DND-41 (cell line): ENCODE measurements around the gene MORN4.

Experiments used
- CTCF ChIP-seq: IDR thresholded peaks from 2 replicates; pipeline ENCODE4 v1.5.1; 2012; ENCODE audit warnings: borderline replicate concordance, low read length, moderate library complexity, mild to moderate bottlenecking; ENCODE audit not compliant: poor library complexity, severe bottlenecking; ENCODE audit errors: extremely low read depth
- EZH2 ChIP-seq: IDR thresholded peaks from 3 replicates; pipeline ENCODE4 v1.6.1; 2012; ENCODE audit warnings: borderline replicate concordance, low read depth, mild to moderate bottlenecking, moderate library complexity, low read length, inconsistent platforms; ENCODE audit not compliant: severe bottlenecking

- no peak for TF ChIP-seq CTCF
- TF ChIP-seq EZH2, result no peak
Observed at GRCh38 chr10:97633921-97634320, 621 bp upstream of the MORN4 start.
